ENCODE data around the gene ERC1.

ERC1 gene

DNA sequence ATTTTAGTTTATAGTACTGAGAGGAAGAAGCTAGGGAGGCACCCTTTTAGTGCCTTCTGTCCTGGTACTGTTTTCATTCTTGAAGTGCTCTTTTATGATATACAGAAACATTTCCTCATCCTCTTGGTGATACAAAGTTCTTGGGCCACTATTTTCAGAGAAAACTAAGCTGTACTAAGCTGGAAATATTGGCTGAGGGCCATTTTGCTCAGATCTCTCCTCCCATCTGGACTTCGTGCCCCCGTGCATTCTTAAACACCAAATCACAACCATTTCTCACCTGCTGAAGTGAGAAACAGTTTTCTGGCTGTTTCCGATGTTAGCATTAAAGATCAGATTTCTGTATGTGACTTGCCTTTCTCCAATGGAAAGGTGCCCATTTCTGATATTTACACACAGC lies 444.4 kb downstream of the ERC1 start:
- DNase-seq = no peak
- Histone ChIP-seq H3K9ac (ENCODE audit: low read length) (no peak overlapping the region), H3K79me2 (ENCODE audit: low read length) (no peaks in the 10 kb centered on the region), H2AFZ (ENCODE audit: low read length) (no peak overlapping the region), H3K36me3 (replicated peaks; ENCODE audit: insufficient read depth, low read length) (no peaks in the 10 kb centered on the region), H3K9me3 (replicated peaks; ENCODE audit: insufficient read depth, low read length) (no peaks in the 10 kb centered on the region), H3K4me1 (ENCODE audit: low read length) (no peaks in the 10 kb centered on the region), H4K20me1 (ENCODE audit: insufficient read depth, low read length) (no peaks in the 10 kb centered on the region), H3F3A (ENCODE audit: insufficient read depth, low read length) (no peaks in the 10 kb centered on the region), H3K27me3 (replicated peaks; ENCODE audit: insufficient read depth, low read length) (no peaks in the 10 kb centered on the region), H3K4me3 (ENCODE audit: low read length) (no peak overlapping the region), H3K9me2 (replicated peaks; ENCODE audit: insufficient read depth, low read length) (no peaks in the 10 kb centered on the region), H3K27ac (ENCODE audit: low read length) (no peak overlapping the region), H3K4me2 (ENCODE audit: low read depth, low read length) (no peak overlapping the region)
- TF ChIP-seq EZH2 (optimal IDR thresholded peaks at IDR 0.05; ENCODE audit: low read depth, low read length) (no peak), EZH2phosphoT487 (IDR thresholded peaks at IDR 0.05; ENCODE audit: low read length) (no peak), CTCF (IDR thresholded peaks at IDR 0.05; ENCODE audit: low read length) (no peak)

DNA sequence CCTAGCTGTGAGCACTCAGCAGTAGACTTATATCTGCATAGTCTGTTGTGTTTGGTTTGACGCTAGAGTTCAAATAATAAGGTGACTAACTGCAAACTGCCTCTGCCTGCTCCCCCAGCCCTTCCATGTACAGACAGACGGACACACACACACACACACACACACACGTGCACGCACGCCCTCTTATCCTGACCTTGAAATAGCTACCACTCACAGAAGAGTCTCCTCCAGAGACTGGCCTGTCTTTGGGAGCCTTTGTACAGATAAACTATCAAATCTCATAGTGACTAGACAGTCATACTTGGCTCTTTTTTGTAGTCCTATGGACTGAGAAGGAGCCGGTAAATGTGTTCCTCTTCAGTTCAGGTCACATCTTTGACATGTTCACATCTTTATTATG lies 445.0 kb downstream of the ERC1 start:
- Histone ChIP-seq H2AFZ (ENCODE audit: low read length) (no peak overlapping the region), H3K9me2 (replicated peaks; ENCODE audit: insufficient read depth, low read length) (no peaks in the 10 kb centered on the region), H3K4me3 (ENCODE audit: low read length) (no peak overlapping the region), H4K20me1 (ENCODE audit: insufficient read depth, low read length) (no peaks in the 10 kb centered on the region), H3K9me3 (replicated peaks; ENCODE audit: insufficient read depth, low read length) (no peaks in the 10 kb centered on the region), H3F3A (ENCODE audit: insufficient read depth, low read length) (no peaks in the 10 kb centered on the region), H3K27me3 (replicated peaks; ENCODE audit: insufficient read depth, low read length) (no peaks in the 10 kb centered on the region), H3K9ac (ENCODE audit: low read length) (no peak overlapping the region), H3K27ac (ENCODE audit: low read length) (no peak overlapping the region), H3K4me1 (ENCODE audit: low read length) (no peaks in the 10 kb centered on the region), H3K36me3 (replicated peaks; ENCODE audit: insufficient read depth, low read length) (no peaks in the 10 kb centered on the region), H3K4me2 (ENCODE audit: low read depth, low read length) (no peak overlapping the region), H3K79me2 (ENCODE audit: low read length) (no peaks in the 10 kb centered on the region)
- no peak for DNase-seq
- TF ChIP-seq CTCF (IDR thresholded peaks at IDR 0.05; ENCODE audit: low read length) (no peak), EZH2phosphoT487 (IDR thresholded peaks at IDR 0.05; ENCODE audit: low read length) (no peak), EZH2 (optimal IDR thresholded peaks at IDR 0.05; ENCODE audit: low read depth, low read length) (no peak)

DNA sequence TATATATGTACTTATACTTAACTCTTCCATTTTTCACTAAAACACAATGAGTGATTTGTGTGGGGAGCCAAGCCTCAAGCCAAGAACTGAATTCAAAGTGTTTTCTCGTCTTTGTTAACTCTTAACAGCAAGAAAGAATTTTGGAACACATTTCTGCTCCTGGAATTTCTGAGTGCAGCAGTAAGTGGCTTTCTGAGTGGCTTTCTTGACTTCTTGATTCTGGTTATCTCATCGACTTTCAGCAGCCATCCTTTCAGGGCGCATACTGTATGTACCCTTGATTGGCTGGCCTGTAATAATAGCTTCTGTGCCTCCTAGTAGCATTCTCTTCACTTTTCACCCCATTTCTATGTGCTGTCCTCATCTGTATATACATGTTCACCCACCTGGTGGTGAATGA lies 446.0 kb downstream of the ERC1 start:
- Histone ChIP-seq H3K4me1 (ENCODE audit: low read length) (no peaks in the 10 kb centered on the region), H3K79me2 (ENCODE audit: low read length) (no peaks in the 10 kb centered on the region), H3K27me3 (replicated peaks; ENCODE audit: insufficient read depth, low read length) (no peaks in the 10 kb centered on the region), H3K36me3 (replicated peaks; ENCODE audit: insufficient read depth, low read length) (no peaks in the 10 kb centered on the region), H3F3A (ENCODE audit: insufficient read depth, low read length) (no peaks in the 10 kb centered on the region), H3K27ac (ENCODE audit: low read length) (no peak overlapping the region), H3K9me2 (replicated peaks; ENCODE audit: insufficient read depth, low read length) (no peaks in the 10 kb centered on the region), H3K4me2 (ENCODE audit: low read depth, low read length) (no peak overlapping the region), H3K4me3 (ENCODE audit: low read length) (no peak overlapping the region), H4K20me1 (ENCODE audit: insufficient read depth, low read length) (no peaks in the 10 kb centered on the region), H3K9ac (ENCODE audit: low read length) (no peak overlapping the region), H2AFZ (ENCODE audit: low read length) (no peak overlapping the region), H3K9me3 (replicated peaks; ENCODE audit: insufficient read depth, low read length) (no peaks in the 10 kb centered on the region)
- no peak for DNase-seq
- no peak for TF ChIP-seq EZH2phosphoT487 (IDR thresholded peaks at IDR 0.05; ENCODE audit: low read length)
- no peak for TF ChIP-seq CTCF (IDR thresholded peaks at IDR 0.05; ENCODE audit: low read length)
- no peak for TF ChIP-seq EZH2 (optimal IDR thresholded peaks at IDR 0.05; ENCODE audit: low read depth, low read length)

Data from MM.1S (cell line).